Activated CD4-positive, alpha-beta T cell treated with anti-CD3 and anti-CD28 coated beads, Interleukin-2, Interleukin-6, amounts not matched to agents 100 ng/mL and 50 ng/mL, durations not matched to agents 16 hours and 8 hours (primary cell): Measurements from ENCODE around the gene DENND2A.
"Not testable (repeated sequence)": the region's sequence is repeated elsewhere in the genome, so short reads cannot be mapped to it uniquely, and the experiment has no call there.

Experiments used
- DNase-seq: peaks from one replicate; pipeline ENCODE4 v3.0.0-alpha.2; 2020

Gene DENND2A

DNA sequence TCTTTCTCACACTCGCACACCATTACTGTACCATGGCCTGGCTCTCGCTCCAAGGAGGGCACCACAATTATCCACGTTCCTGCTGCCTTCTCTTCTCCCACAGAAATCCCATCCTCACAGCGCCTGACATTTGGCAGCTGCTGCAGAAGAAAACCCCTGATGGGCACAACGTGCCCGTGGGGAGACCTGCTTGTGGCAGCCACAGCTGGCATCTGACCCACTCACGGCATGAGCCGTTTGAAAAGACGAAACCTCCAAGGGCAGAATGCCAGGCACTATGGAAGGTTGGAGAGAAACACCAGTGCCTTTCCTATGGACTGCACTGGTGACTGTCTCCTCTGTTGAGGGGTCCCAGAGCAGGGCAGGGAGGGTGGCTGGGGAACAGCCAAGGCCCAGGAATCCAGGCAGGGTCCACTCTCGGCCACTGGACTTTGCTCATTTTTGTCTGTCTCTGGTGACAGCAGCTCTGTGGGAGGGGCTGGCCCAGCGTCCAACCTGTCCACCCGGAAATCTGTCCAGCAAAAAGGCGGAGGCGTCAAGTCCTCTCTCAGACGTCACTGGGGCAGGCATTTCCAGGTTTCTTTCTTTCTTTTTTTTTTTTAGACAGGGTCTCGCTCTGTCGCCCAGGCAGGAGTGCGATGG is 100.4 kb downstream of the DENND2A start:
- no peak for DNase-seq

DNA sequence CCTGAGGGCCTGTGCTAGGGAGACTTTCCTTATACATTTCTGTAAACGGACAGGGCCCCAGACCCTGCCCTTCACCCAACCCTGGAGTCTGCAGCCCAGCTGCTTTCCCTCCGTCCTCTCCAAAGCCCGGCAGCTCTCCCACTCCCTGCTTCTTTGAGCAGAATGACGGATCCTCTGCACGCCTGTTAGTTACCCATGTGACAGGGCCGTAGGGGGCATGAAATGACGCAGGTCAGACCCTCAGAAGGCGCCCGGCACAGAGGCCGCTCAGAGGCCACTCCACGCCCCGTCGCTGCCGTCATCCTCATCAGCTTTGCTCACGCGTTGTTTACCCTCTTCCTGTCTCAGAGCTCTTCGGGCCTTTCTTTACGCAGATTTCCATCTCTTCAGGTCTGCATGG is 101.2 kb downstream of the DENND2A start:
- no peak for DNase-seq

DNA sequence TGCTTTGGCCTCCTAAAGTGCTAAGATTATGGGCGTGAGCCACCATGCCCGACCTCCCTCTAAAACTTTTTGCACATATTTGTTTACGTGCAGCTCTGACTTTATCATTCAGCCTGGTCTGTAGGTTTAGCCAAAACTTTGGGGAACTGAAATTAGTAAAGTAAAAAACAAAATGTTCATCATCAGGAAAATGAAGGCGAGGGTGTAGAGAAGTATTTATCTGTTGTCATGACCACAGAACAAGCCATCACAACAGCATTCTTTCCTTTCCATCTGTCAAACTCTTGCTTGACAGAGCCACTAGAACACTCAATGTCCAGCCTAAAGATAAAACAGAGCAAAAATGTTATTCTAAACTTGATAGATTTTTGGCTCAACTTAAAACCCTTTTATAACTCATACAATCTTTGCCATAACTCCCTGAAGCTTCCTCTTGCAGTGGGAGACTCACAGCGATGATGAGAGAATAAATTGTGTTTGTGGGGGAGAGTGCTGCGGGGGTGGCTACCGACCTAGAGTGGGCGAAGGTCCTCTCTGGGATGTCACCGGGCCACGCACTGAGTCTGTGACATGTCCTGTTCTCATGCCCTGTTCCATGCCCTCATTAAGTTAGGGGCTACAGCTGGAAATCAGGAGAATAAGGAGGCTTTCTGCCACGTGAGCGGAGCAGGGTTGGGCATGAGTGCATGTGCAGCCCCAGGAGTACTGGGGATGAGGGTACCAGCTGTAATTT is 102.7 kb downstream of the DENND2A start:
- DNase-seq: no peak

DNA sequence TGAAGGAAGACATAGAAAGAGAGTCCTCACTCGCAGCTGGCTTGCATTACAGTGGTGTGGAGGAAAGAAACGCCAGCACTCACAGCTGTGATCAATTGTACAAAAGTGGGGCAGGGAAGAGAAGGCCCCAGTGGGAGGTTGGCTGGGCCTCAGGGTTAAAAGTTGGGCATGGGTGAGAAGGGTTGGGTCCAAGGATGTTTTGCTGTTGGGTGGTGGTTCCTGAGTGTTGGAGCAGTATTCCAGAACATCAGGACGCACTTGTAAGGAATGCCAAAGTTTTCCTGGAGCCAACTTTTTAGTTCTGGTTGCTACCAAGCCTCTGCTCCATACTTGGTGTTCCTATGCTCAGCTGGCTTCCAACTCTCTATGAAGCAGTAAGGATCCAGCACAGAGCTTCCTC is 105.9 kb downstream of the DENND2A start:
- no peak for DNase-seq

DNA sequence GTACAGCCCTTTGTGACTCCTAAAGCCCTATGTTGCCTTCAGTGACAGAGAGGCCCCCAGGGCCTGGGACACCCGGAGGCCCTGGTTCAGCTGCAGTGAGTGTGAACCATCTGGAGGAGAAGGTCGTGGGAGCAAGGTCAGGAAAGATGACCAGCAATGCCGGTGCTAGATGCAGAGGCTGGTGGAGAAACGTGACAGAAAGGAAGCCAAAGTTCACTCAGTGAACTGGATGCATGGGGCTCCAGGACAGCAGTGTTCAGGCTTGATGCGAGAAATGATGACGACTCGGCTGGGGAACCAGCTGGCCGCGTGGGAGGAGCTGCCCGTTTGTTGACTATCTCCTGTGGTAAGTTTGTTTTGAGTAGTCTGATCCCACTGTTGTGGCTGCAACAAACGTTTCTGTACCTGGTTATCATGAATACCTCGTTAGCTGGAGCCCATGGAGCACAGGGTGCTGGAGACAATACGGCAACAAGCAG is 107.2 kb downstream of the DENND2A start:
- DNase-seq: no peak

DNA sequence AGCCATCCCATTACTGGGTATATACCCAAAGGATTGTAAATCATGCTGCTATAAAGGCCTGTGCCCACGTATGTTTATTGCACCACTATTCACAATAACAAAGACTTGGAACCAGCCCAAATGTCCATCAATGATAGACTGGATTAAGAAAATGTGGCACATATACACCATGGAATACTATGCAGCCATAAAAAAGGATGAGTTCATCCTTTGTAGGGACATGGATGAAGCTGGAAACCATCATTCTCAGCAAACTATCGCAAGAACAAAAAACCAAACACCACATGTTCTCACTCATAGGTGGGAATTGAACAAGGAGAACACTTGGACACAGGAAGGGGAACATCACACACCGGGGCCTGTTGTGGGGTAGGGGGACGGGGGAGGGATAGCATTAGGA is 111.2 kb downstream of the DENND2A start:
- DNase-seq: not testable (repeated sequence)

DNA sequence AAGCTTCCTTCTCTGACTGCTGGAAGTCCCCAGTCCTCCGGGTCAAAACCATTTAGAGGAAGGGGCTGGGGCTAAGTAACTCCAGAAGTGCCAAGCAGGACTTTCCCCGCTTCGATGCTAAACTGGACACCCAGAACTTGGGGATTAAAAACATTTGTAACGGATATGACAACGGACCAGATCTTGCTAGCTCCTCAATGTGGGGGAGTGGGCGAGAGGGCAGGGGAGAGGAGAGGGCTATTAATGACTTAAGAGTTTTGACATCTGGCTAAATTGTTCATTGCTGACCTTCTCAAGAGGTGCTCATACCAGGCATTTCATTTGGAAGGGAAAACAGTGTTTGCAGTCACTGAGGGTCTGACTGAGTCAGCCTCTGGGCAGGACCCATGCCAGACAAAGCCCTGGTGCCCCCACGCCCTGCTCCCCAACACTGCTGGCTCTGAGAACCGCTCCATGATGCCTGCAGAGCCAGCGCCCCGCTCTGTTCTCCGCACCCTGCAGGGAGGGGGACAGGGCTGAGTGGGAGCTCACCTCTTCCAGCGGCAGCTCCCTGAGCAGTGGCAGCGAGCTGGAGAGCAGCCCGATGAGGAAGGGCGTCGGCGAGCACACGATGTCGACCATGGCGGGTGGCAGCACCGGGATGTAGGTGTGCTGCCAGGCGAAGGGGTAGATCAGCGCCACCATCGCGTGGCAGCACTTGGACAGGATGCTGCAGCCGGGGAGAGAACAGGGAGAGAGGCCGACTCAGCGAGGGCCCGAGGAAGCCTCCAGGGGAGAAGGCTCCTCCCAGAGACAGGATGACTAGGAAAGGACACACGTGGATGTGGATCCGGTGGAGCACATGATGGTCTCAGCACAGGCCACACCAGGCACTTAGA is 113.6 kb downstream of the DENND2A start:
- no peak for DNase-seq

DNA sequence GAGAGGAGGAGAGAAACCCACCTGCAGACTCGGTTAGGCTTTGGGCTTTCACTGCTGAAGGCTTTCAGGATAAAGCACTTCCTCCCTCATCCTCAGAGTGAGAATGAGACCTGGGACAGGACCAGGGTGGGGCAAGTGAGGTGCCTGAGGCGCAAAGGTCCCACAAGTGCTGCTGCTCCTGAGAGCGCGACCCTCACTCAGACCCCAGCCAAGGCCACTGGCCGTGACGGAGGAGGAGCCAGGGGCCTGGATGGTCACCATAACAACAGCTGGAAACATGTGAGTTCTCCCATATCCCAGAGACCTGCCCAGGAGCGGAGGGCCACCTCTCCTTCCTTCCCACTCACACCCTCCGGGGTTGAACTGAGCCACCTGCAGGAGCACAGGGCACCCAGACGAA is 114.4 kb downstream of the DENND2A start:
- DNase-seq: no peak

DNA sequence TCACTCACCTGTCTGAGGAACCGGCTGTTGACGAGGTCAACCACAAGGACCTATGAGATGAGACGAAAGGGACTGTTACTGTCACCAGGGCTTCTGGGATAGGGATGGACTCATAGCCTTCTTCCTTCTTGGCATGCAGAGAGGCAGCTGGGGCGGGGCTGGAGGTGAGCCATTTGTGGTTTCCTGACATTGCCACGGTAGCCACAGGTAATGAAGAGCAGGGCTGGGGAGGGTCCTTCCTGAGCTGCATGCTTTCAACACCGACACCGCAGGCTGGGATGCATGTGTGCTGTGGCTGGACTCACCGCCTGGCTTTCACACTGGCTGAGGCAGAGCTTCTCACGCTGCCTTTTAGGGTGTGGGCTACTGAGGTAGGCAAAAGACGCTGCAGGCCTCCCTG is 114.9 kb downstream of the DENND2A start:
- DNase-seq: no peak

DNA sequence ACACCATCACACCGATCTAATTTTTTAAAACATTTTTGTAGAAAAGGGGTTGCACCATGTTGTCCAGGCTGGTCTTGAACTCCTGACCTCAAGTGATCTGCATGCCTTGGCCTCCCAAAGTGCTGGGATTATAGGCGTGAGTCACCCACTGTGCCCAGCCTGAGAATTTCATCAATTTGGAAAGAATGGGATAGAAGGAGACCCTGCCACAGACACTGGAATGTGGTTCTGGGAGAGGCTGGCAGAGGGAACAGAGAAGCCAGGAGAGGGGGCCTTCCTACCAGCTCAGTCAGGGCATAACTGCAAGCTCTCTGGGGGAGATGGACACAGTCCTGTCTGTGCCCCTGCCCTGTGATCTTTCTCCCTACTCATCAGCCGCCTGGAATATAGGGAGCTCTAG is 119.2 kb downstream of the DENND2A start:
- DNase-seq: no peak

DNA sequence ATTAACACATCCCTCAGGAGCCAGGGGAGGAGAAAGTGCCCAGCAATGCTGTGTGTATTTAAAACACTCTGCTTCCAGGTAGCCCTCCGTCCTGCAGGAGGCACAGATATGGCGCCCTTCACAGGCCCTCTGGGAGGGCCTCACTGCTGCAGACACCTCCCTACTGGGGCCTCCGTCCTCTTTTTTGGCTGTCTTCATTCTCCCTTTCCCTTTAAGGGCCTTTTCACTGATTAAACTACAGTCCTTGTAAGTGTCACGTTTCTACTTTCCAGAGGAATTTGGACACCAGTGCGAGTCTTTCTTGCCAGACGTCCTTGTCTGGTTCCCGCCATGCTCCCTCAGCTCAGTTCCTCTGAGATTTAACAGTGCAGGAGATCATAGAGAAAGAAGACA is 121.6 kb downstream of the DENND2A start:
- no peak for DNase-seq

DNA sequence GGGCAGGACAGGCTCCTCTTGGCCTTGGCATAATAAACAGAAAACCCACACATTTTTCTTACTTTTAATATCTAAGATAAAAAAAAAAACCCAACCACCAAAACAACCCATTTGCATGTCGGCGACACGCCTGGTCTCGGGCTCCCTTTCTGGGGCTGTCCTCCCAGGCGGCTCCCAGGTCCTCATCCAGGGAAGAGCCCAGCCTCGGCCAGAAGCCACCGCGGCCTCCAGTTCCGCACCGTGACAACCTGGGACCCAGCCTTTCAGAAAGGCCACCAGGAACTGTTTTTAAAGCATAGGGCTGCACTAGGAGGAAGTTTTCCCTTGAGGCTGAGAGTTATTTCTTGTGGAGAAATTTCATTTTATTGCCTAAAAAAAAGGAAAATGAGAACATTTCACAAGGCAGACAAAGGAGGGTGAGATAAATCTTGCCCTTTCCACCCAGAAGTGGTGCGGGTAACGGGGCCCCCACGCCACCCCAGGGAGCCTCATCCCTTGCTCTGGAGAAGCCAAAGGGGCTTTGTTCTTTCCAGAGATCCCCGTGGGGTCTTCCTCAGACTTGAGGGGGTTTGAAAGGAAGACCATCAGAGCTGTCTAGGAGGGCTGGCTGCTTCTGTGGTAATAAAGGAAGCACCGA is 122.1 kb downstream of the DENND2A start:
- DNase-seq: no peak

DNA sequence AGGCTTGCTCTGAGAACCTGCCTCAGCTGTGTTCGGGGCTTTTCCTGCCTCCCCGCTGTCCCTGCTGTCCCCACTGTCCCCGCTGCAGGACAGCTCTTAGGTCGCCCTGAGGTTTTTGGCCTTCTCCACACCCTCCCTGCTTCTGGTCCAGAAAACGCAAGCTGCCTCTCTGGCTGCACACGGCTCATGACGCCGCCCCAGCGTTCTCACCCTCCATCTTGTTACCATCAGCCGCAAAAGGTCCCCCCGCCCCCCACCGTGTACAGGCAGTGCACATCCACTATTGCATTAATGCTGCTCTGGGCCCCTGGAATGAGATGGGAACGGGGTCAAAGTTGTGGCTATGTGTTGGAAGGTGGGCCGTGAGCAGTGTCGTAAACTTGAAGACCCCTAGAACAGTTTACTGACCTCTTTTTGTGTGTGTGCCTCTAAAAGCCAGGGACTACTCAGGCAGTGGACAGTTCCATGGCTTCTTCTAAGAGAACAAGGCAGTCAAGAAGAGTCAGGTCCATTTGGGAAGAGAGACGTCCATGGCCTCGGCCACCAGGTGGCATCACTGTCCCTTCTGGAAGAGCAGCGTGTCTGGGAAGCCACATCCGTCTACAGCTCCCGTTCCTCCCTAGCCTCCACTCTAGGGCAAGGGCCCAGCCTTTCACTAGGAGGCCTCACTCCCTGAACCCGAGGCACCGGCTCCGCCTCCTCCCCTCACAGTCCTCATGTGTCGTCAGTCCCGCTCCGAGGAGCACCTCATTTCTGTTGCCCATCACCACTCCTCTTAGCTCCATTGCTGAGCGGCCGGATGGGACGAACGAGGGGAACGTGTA is 122.9 kb downstream of the DENND2A start:
- DNase-seq: peak; percentile 72

DNA sequence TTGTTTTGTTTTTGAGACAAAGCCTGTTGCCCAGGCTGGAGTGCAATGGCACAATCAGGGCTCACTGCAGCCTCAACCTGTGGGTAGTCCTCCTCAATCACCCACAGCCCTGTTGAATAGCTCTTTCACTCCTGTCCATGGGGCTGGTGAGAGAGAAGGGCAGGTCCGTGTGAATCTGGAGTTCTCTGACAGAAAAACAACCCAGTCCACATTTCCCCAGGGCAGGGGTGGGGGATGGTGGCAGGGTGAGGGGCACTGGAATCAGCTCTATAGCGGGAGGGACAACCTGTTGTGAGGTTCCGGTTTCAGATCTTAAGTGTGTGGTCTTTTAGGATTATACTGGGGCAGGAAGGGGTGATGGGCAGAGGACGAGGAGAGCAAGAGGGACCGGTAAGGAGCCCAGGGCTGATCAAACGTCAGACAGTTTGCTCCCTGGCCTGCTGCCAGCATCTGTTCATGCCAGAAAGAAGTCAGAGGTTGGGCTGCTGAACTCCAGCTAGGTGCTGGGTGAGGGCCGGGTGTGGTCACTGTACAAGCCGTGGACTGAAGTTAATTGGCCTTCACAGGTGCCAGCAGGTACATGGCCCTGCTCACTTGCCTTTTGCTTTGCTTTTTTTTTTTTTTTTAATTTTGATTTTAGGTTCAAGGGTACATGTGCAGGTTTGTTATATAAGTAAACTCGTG is 128.2 kb downstream of the DENND2A start:
- no peak for DNase-seq

DNA sequence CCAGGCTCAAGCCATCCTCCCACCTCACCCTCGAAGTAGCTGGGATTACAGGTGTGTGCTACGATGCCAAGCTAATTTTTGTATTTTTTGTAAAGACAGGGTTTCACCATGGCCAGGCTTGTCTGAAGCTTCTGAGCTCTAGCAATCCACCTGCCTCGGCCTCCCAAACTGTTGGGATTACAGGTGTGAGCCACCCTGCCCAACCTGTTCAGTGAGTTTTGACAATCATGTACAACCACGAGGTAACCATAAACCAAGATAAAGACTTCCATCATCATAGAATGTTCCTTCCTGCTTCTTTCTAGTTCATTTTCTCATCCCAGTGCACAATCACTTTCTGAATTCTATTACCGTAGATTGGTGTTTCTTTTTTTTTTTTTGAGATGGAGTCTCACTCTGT is 130.8 kb downstream of the DENND2A start:
- no peak for DNase-seq

DNA sequence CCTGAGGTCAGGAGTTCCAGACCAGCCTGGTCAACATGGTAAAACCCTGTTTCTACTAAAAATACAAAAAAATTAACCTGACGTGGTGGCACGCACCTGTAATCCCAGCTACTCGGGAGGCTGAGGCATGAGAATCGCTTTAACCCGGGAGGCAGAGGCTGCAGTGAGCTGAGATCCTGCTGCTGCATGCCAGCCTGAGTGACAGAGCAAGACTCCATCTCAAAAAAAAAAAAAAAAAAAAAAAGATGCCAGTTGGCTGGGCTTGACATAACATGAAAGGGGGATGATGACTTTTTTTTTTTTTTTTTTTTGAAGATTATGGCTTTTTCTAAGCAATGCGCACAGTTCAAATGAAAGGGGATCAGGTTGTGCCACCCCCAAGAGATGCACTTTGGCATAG is 133.1 kb downstream of the DENND2A start:
- DNase-seq: not testable (repeated sequence)

DNA sequence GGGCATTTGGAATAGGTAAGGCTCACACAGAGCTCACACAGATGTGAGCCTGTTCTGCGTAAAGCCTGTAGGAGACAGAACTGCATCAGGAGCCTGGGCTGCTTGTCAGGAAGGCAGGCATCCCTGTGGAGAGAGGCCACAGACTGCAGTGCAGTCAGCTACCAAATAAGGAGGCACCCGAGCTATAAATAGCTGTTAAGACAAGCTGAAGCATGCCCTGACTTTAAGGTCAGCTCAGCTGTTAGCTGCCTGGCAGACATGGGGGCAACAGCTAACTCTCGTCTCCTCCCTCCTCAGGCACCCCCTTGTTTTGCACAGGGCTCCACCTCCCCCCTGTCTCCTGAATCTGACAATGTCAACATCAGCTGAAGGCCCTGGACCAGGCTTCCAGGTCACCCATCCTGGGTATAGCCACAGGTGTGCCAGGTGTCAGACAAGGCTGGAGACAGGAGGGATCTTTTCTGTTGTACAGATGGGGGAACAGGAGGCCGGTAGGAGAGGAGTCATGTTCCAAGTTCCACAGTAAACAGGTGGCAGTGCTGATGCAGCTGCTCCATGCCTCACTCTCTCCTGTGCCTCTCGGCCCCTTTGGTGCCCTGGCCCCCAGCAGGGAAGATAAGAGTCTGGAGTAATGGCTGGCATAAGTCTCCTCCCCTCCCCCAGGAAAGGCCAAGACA is 133.7 kb downstream of the DENND2A start:
- no peak for DNase-seq

DNA sequence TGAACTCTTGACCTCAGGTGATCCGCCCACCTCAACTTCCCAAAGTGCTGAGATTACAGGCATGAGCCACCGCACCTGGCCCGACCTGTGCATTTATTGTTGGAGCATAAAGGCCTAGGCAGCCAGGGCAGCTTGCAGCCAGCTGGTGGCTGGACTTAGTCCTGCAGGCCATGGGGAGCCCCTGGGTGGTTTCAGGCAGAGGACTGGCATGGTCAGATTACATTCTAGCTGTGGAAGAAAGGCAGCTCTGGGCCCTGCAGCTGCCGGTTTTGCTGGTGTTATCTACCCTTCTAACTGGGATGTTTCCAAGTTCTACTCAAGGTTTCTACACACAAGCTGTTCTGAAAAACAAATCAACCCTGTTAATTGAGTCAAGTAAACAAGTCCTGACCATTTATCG is 138.6 kb downstream of the DENND2A start:
- no peak for DNase-seq

DNA sequence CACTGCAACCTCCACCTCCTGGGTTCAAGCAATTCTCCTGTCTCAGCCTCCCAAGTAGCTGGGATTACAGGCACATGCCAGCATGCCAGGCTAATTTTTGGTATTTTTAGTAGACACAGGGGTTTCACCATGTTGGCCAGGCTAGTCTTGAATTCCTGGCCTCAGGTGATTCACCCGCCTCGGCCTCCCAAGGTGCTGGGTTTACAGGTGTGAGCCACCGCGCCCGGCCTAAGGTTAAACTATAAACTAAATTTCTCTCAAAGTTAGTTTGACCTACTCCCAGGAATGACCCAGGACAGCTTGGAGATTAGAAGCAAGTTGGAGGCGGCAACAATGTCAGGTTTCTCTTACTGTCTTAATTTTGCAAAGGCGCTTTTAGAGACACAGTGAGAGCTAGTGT is 142.8 kb downstream of the DENND2A start:
- not testable (repeated sequence) for DNase-seq

DNA sequence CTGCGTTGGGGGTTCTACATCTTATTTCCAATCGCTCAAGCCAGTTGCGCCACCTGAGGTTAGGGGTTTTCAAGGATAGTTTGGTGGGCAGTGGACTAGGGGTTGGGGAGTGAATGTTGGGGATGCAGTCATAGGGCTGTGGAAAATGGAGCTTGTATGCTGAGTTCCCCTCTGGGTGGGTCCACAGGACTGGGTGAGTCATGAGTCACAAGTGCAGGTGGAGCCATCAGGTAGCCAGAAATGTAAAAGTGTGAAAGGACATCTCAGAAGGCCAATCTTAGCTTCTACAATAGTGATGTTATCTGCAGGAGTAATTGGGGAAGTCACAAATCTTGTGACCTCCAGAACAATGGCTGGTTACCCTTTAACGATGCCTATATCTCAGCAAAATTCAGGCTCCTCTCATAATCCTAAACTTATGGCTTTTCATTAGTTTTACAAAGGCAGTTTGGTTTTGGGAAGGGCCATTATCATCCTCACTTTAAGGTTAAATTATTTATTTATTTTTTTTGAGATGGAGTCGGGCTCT is 143.3 kb downstream of the DENND2A start:
- DNase-seq: no peak
